ENCODE measurements around the gene CD1D.
"Not testable (repeated sequence)": the region's sequence is repeated elsewhere in the genome, so short reads cannot be mapped to it uniquely, and the experiment has no call there.

The CD1D gene

DNA sequence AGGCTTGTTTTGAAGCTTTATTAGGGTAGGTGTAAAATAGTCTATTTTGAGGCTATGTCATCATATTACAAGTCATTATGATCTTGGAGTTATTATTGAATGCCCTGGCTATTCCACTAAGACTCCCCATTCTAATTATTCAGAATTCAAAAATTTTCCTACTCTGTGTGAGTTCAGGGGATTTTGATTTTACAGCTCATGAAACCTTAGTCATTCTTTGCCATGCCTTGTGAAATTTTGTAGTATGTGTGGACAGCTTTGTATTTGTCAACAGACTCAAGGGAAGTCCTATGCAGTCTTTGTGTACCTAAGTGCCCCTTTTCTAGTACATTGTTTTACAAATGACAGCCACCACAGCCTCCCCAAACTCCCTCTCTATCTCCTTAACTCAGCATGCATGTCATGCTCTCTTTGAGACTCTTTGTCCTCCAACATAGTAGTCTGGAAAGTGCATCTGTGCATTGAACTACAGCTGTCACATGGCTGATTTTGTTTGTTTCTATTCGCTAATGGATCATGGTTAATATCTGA is 28.0 kb downstream of the CD1D start:
- DNase-seq (ENCODE audit: low read depth, low spot score): no peak
- no peak overlapping the region for H3K4me3 ChIP-seq (ENCODE audit: low read length)

DNA sequence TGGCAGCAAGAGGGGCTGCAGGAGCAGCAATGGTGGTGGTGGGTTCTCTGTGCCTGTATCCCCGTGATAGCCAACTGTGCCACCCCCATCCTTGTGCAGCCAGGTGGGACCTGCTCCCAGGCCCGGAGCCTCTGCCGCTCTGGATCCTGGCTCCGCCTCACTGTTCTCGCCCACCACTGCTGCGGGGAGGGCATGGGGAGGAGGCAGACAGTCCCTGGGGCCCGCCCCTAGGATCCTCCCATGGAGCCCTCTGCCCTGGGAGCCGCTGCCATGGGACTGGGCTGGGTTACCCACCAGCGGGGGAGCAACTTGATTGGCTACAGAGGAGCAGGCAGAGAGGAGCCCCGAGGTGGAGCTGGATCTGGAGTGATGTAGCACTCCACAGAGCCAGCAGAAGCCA is 31.6 kb downstream of the CD1D start:
- no peak overlapping the region for H3K4me3 ChIP-seq (ENCODE audit: low read length)
- no peak for DNase-seq (ENCODE audit: low read depth, low spot score)

- not testable (repeated sequence) for H3K4me3 ChIP-seq (ENCODE audit: low read length); DNase-seq (ENCODE audit: low read depth, low spot score)
These were observed 42.8 kb downstream of the CD1D start for GRCh38 chr1:158223445-158223844.

GRCh38 chr1:158227904-158228623 is 47.4 kb downstream of the CD1D start:
- DNase-seq (ENCODE audit: low read depth, low spot score): no peak
- no peak overlapping the region for H3K4me3 ChIP-seq (ENCODE audit: low read length)
